ENCODE data around the gene HDAC4.

- TF ChIP-seq, protein P1, sequence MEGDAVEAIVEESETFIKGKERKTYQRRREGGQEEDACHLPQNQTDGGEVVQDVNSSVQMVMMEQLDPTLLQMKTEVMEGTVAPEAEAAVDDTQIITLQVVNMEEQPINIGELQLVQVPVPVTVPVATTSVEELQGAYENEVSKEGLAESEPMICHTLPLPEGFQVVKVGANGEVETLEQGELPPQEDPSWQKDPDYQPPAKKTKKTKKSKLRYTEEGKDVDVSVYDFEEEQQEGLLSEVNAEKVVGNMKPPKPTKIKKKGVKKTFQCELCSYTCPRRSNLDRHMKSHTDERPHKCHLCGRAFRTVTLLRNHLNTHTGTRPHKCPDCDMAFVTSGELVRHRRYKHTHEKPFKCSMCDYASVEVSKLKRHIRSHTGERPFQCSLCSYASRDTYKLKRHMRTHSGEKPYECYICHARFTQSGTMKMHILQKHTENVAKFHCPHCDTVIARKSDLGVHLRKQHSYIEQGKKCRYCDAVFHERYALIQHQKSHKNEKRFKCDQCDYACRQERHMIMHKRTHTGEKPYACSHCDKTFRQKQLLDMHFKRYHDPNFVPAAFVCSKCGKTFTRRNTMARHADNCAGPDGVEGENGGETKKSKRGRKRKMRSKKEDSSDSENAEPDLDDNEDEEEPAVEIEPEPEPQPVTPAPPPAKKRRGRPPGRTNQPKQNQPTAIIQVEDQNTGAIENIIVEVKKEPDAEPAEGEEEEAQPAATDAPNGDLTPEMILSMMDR (IDR thresholded peaks at IDR 0.05), result no peak
- TF ChIP-seq ZFX (IDR thresholded peaks at IDR 0.05; ENCODE audit: borderline replicate concordance), result no peak
Measured at GRCh38 chr2:239355139-239355538, 45.7 kb downstream of the HDAC4 start.

Measured in 22Rv1 (cell line).